Activated CD4-positive, alpha-beta T cell treated with anti-CD3 and anti-CD28 coated beads, Interleukin-2, Interleukin-4, amounts not matched to agents 100 ng/mL and 50 ng/mL, durations not matched to agents 16 hours and 8 hours (primary cell): ENCODE results near the gene FRRS1.

Experiments
- DNase-seq: peaks from one replicate; pipeline ENCODE4 v3.0.0-alpha.2; 2020; ENCODE audit warnings: low spot score

The FRRS1 gene

DNA sequence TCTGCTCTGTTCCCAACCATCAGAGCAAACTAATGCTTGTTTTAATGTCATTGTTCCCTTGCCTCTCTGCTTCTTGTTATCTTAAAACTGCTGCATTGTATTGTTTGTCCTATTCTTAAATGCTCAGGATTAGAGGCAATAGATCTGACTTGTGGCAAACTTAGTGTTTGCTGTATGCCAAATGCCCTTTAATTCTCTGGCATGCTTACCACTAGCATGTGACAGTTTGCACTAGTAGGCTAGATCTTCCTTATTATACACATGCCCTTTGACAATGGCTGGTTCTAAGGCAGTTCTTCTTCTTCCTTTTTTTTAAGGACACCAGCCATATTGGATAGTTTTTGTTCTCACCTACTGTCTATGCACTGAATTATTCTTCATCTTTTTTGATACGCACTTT, 90.4 kb downstream of the FRRS1 start:
- DNase-seq, result no peak

DNA sequence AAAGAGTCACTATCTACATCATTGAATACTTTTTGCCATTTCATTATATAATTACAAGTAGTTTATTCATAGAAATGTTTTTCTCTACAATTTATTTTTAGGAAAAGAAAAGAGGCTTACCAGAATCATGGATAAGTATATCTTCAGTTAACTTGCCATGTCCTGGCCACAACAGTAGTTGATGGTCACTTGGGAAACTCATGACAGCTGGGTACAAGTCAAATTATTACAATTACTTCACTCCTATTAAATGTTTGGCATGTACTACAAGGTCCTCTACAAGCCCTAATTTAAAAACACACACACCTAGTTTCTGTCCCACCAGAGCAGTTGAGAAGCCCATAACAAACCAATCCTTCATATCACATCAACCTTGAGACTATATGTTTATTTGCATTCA, 91.1 kb downstream of the FRRS1 start:
- no peak for DNase-seq

- peak; percentile 11 for DNase-seq
Measured at GRCh38 chr1:99674115-99675064, 92.0 kb downstream of the FRRS1 start.

DNA sequence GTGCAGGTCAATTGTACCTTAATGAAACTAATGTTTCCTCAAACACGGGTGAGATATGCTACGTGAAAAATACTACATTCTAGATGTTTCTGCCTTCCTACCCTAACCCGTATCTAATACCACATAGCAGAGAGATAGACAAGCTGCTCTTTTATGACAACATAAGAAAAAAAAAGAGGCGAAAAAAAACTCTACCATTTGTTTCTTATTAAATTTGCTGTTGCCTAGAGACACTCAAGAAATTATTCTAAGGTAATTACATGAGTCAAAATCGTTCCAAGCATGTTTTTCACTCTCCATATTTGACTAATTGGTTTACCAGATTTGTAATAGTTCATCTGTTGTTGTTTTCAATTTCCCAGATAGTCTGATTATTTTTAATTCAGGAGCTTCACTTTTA, 93.1 kb downstream of the FRRS1 start:
- DNase-seq, result no peak

- DNase-seq, result no peak
Measured at GRCh38 chr1:99672530-99673213, 93.8 kb downstream of the FRRS1 start.

DNA sequence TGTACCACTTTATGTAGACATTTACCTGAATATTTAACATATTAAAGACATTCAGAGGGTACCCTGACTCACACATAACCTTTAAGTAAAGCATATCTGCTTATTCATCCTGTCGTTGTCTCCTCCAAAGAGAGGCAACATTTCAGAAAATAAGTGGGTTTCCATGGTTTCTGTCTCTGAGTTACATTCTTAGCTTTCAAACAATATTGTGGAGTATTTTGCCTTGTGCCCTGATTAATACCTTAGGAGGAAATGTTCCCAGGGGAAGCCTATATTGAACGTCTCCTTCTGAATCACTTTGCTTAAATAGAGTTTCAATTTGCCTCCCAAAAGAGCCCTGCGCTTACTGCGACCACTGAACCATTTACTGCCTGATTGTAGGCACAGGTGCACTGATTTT, 94.4 kb downstream of the FRRS1 start:
- no peak for DNase-seq

DNA sequence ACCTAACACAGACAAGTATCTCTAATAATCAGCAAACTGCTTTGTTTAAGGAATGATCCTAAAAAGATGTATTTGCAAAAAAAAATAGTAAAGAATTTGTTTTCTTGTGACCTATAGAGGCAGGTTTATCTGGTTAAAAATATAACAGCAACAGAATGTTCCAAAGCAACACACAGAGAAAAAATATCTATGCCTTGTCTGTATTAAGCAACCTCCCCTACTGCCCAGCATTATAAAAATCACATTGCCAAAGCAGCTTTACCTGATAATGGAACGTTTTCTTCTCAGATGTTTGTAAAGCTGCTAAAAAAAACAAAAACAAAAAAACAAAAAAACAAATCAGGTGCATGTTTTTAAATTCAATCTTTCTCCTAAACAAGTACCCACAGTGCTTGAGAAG, 95.9 kb downstream of the FRRS1 start:
- no peak for DNase-seq

DNA sequence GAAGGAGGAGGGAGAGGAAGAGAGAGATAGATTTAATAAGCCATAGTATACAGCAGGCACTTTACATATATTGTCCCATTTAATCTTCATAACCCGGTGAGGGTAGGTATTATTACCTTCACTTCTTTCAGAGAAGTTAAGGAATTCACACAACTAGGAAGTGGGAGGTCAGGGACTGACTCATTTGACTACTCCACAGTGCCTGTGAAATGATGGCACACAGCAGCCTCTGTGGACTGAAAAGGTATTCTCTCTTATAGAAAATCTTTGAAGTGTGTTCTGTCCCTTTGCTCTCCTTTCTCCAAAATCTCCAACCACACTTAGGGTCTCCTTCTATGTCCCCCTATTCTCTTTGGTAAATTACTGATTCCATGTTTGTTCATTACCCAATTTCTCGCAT, 96.6 kb downstream of the FRRS1 start:
- no peak for DNase-seq

- DNase-seq, result no peak
Measured at GRCh38 chr1:99669376-99669775, 97.1 kb downstream of the FRRS1 start.

DNA sequence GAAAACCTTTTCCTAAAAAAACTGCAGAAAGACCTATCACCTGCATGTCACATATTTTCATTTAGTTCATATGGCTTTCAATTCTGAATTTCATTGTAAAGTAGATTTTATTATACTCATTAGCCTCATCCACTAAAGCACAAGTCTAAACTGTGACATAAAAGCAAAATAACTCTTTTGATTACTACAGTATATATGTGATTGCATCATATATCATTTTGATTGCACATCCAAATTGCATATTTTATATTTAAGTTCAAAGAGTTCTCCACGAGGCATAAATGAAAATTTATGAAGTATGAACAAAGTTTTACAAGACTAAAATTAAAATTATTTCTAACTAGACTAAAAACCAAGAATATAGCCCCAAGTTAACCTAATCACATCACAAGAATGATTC, 101.2 kb downstream of the FRRS1 start:
- no peak for DNase-seq

DNA sequence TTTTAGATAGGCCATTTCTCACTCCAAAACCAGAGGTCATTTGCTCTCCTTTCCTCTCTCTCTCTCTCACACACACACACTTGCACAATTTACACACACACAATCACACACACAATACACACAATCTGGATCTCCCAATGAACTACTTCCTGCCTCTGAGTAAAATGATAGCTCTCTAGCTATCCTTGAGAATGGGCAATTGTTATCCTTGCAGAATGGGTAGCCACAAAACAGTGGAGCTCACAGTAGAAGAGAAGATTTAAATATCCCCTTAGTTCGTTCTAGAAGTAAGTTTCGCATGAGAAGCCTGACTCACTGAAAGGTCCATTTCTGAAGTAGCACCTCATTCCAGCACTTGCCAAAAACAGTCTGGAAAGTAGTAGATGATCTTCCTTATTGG, 102.9 kb downstream of the FRRS1 start:
- no peak for DNase-seq

- DNase-seq, result no peak
Measured at GRCh38 chr1:99662539-99663080, 103.8 kb downstream of the FRRS1 start.

GRCh38 chr1:99661780-99662179, 104.7 kb downstream of the FRRS1 start:
- DNase-seq, result no peak

DNA sequence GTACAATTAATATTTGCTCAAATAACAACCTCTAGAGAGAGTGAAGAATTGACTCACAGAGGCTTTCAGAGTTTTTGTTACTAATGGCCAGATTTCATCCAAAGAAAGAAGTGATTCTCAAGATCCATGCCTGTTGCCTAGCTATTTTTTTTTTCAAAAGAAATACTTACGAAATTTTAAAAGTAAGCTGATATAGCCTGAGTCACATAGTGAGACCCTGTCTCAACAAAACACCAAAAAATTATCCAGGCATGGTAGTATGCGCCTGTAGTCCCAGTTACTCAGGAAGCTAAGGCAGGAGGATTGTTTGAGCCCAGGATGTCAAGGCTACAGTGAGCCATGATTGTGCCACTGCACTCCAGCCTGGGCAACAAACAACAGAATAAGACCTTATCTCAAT, 105.9 kb downstream of the FRRS1 start:
- DNase-seq, result no peak

GRCh38 chr1:99659755-99660210, 106.7 kb downstream of the FRRS1 start:
- no peak for DNase-seq
